Adrenal gland (tissue), 12 donors: Measurements from ENCODE around the gene TMEM37. TPM values are rescaled to one million over a fixed set of nuclear protein-coding genes. Genes with fewer than 3 reads are reported as not detected.

Source experiments
- DNase-seq, 7 donors: peaks; one replicate each; pipeline ENCODE4 v3.0.0-alpha.2; 2019 to 2020
- H3K27ac ChIP-seq, 5 donors: fragments of 200-600 bp; sonication (generic) in 4 of 5; 1 replicate in 3 of 5; 2 replicates in 2 of 5; pipeline versions ENCODE4 v1.5.1 to v1.8.0; 2016 to 2020; ENCODE audit warnings: mild to moderate bottlenecking in 1 of 5
- H3K27me3 ChIP-seq: fragments of 200-600 bp; 2 replicates; pipeline ENCODE4 v1.8.0; 2021
- H3K36me3 ChIP-seq, 2 donors: fragments of 200-600 bp; replicated peaks in 1 of 2; 1 replicate in 1 of 2; 2 replicates in 1 of 2; pipeline versions ENCODE4 v1.5.1 to v1.8.0; 2018 to 2022
- H3K4me1 ChIP-seq, 2 donors: fragments of 200-600 bp; replicated peaks in 1 of 2; 1 replicate in 1 of 2; 2 replicates in 1 of 2; pipeline versions ENCODE4 v1.5.1 to v1.8.0; 2018 to 2021
- H3K4me3 ChIP-seq, 4 donors: fragments of 200-600 bp; sonication (generic) in 3 of 4; one replicate each; pipeline ENCODE4 v1.5.1; 2016 to 2018
- H3K9me3 ChIP-seq, 3 donors: fragments of 200-600 bp; sonication (generic) in 1 of 3; replicated peaks in 1 of 3; 1 replicate in 2 of 3; 2 replicates in 1 of 3; pipeline versions ENCODE4 v1.5.1 to v1.8.0; 2016 to 2021
- CTCF ChIP-seq, 6 experiments: fragments of 450-650 bp in 4 of 6; fragments of 200-600 bp in 2 of 6; sonication (generic) in 1 of 6; IDR thresholded peaks; 1 replicate in 5 of 6; 2 replicates in 1 of 6; pipeline versions ENCODE4 v1.5.1 to v1.8.0; 2016 to 2021; ENCODE audit warnings: antibody characterized with exemption in 6 of 6, mild to moderate bottlenecking in 2 of 6, moderate library complexity in 1 of 6
- POLR2A ChIP-seq, 2 donors: fragments of 450-650 bp; IDR thresholded peaks; one replicate each; pipeline ENCODE4 v1.6.1; 2017; ENCODE audit warnings: antibody characterized with exemption in 2 of 2, mild to moderate bottlenecking in 2 of 2, moderate library complexity in 1 of 2
- WGBS, 4 donors: extraction: QIAGEN DNeasy Blood & Tissue Kit in 2 of 4; methylation state at CpG; one replicate each; pipeline versions ENCODE4 v1.1.5 to v1.1.7; 2013 to 2017; 5-methylcytosine and 5-hydroxymethylcytosine counted together
- intact Hi-C, 2 donors: fragments of 100-400 bp; cut with DNase I; formaldehyde crosslinking; loops; one replicate each; pipeline versions ENCODE4 v1.14.1 to v1.15.0; 2022 to 2023
- polyA plus RNA-seq, 3 donors: library from polyadenylated mRNA; stranded (reverse); fragments of 200-250 nt in 2 of 3; fragments of 350-450 nt in 1 of 3; fragmentation: Illumina TruSeq in 1 of 3; extraction: RNeasy Lipid Tissue Mini Kit (QIAGEN cat#74804) in 1 of 3; gene quantifications; one replicate each; pipeline ENCODE4 v1.2.3, GENCODE V29; 2013 to 2014
- total RNA-seq, 9 donors: library from RNA; depleted of rRNA in 4 of 9; stranded (reverse); fragments of >200 nt in 4 of 9; fragments of 120-200 nt in 1 of 9; fragmentation: NEBNext Ultra II Directional in 1 of 9; extraction: Animal tissue kit (Norgen Biotek cat#: 25700) in 1 of 9; gene quantifications; one replicate each; pipeline versions ENCODE4 v1.1.0 to v1.2.4, GENCODE V29; 2013 to 2023
- donor health status: healthy with polysubstance abuse.
- donor health status: Bipolar disorder and iron deficiency.
- donor health status: DM: yes; HTN: yes; CAD: no.
- donor health status: DM: no; HTN: no; CAD: no.
- donor health status: DM: no; HTN: no; CAD: no.
- donor health status: DM: yes; HTN: yes; CAD: no.

The TMEM37 gene
- total and polyA plus RNA-seq, 12 donors: 5.5 to 31.8 (median 14.7) TPM

GRCh38 chr2:119419065-119419464 is 12.6 kb upstream of the TMEM37 start:
- H3K4me3 ChIP-seq: no peak overlapping the region
- peaks cover 0 to 8% of the 10 kb centered on the region in 2 donors for H3K4me1 ChIP-seq
- no peaks in the 10 kb centered on the region for H3K36me3 ChIP-seq
- TF ChIP-seq POLR2A (IDR thresholded peaks at IDR 0.05) (no peak), CTCF (IDR thresholded peaks at IDR 0.05) (no peak)
- 41 to 64% (median 51%) methylated on average over 1 of the region's 1 CpG for WGBS, 4 donors
- no peaks in the 10 kb centered on the region for H3K27me3 ChIP-seq
- intact Hi-C loops: no loop called here
- no peaks in the 10 kb centered on the region for H3K9me3 ChIP-seq
- no peak overlapping the region for H3K27ac ChIP-seq
- no peak for DNase-seq

- no peak overlapping the region for H3K4me3 ChIP-seq
- intact Hi-C loops: no loop called here
- H3K36me3 ChIP-seq: no peaks in the 10 kb centered on the region
- DNase-seq: no peak
- 59 to 68% (median 62%) methylated on average over 1 of the region's 1 CpG for WGBS, 4 donors
- H3K4me1 ChIP-seq: peaks cover 0 to 8% of the 10 kb centered on the region in 2 donors
- H3K27ac ChIP-seq: no peak overlapping the region
- H3K9me3 ChIP-seq: no peaks in the 10 kb centered on the region
- H3K27me3 ChIP-seq: no peaks in the 10 kb centered on the region
- TF ChIP-seq POLR2A (IDR thresholded peaks at IDR 0.05): no peak
- TF ChIP-seq CTCF (IDR thresholded peaks at IDR 0.05): no peak
These were observed 11.7 kb upstream of the TMEM37 start for GRCh38 chr2:119419803-119420508.

GRCh38 chr2:119421304-119421703 is 10.3 kb upstream of the TMEM37 start:
- Histone ChIP-seq H3K4me3 (no peak overlapping the region), H3K27ac (no peak overlapping the region), H3K27me3 (no peaks in the 10 kb centered on the region), H3K36me3 (no peaks in the 10 kb centered on the region), H3K4me1 (peaks cover 6 to 10% of the 10 kb centered on the region in 2 donors), H3K9me3 (no peaks in the 10 kb centered on the region)
- WGBS, 4 donors: 95 to 100% (median 98%) methylated on average over 1 of the region's 1 CpG
- TF ChIP-seq CTCF (IDR thresholded peaks at IDR 0.05): no peak
- no peak for TF ChIP-seq POLR2A (IDR thresholded peaks at IDR 0.05)
- DNase-seq: no peak
- intact Hi-C loops: no loop called here

GRCh38 chr2:119421741-119422140 is 9.9 kb upstream of the TMEM37 start:
- no peak for DNase-seq
- TF ChIP-seq POLR2A (IDR thresholded peaks at IDR 0.05) (no peak), CTCF (IDR thresholded peaks at IDR 0.05) (no peak)
- H3K27ac ChIP-seq: no peak overlapping the region
- no peaks in the 10 kb centered on the region for H3K9me3 ChIP-seq
- H3K4me1 ChIP-seq: peaks cover 10 to 14% of the 10 kb centered on the region in 2 donors
- no peaks in the 10 kb centered on the region for H3K27me3 ChIP-seq
- H3K4me3 ChIP-seq: no peak overlapping the region
- intact Hi-C loops: no loop called here
- H3K36me3 ChIP-seq: no peaks in the 10 kb centered on the region
